HepG2 (cell line): ENCODE measurements around the gene GJB1. TPM values are rescaled to one million over a fixed set of nuclear protein-coding genes. Genes with fewer than 3 reads are reported as not detected.

ENCODE experiments used
- AHR ChIP-seq: IDR thresholded peaks from 2 replicates; pipeline ENCODE4 v1.6.1; 2018; ENCODE audit warnings: missing genetic modification reagents, missing compliant biosample characterization
- KLF11 ChIP-seq: IDR thresholded peaks from 2 replicates; pipeline ENCODE4 v1.6.1; 2016; ENCODE audit warnings: missing compliant biosample characterization
- KLF13 ChIP-seq: sonication (generic); formaldehyde crosslinking; IDR thresholded peaks from 2 replicates; pipeline ENCODE4 v1.4.0; 2020; ENCODE audit warnings: mild to moderate bottlenecking, missing genetic modification reagents
- MTA3 ChIP-seq: sonication (generic); formaldehyde crosslinking; IDR thresholded peaks from 2 replicates; pipeline ENCODE4 v1.4.0; 2020; ENCODE audit warnings: missing genetic modification reagents
- SAFB2 ChIP-seq: sonication (generic); formaldehyde crosslinking; IDR thresholded peaks from 2 replicates; pipeline ENCODE4 v1.5.1; 2020; ENCODE audit warnings: missing genetic modification reagents, low read depth, mild to moderate bottlenecking, borderline replicate concordance
- SATB2 ChIP-seq: sonication (generic); formaldehyde crosslinking; IDR thresholded peaks from 2 replicates; pipeline ENCODE4 v1.5.0; 2020; ENCODE audit warnings: missing genetic modification reagents
- WIZ ChIP-seq: sonication (generic); formaldehyde crosslinking; IDR thresholded peaks from 2 replicates; pipeline ENCODE4 v1.5.1; 2020; ENCODE audit warnings: mild to moderate bottlenecking, missing genetic modification reagents
- ZFYVE20 ChIP-seq: sonication (generic); formaldehyde crosslinking; IDR thresholded peaks from 2 replicates; pipeline ENCODE4 v1.8.0; 2023; ENCODE audit warnings: low read depth, mild to moderate bottlenecking, moderate library complexity, missing genetic modification reagents, borderline replicate concordance
- ZNF136 ChIP-seq: sonication (generic); formaldehyde crosslinking; IDR thresholded peaks from 2 replicates; pipeline ENCODE4 v1.8.1; 2022; ENCODE audit warnings: low read depth, mild to moderate bottlenecking, moderate library complexity, missing genetic modification reagents
- ZNF180 ChIP-seq: sonication (generic); formaldehyde crosslinking; IDR thresholded peaks from 2 replicates; pipeline ENCODE4 v1.4.0; 2020; ENCODE audit warnings: low read depth, missing genetic modification reagents, borderline replicate concordance
- ZNF761 ChIP-seq: sonication (generic); formaldehyde crosslinking; conservative IDR thresholded peaks from 2 replicates; pipeline ENCODE4 v1.4.0; 2020; ENCODE audit warnings: mild to moderate bottlenecking, missing genetic modification reagents
- ZNF790 ChIP-seq: sonication (generic); formaldehyde crosslinking; IDR thresholded peaks from 2 replicates; pipeline ENCODE4 v1.8.0; 2022; ENCODE audit warnings: missing genetic modification reagents, mild to moderate bottlenecking, borderline replicate concordance
- ZNF891 ChIP-seq: sonication (generic); formaldehyde crosslinking; IDR thresholded peaks from 2 replicates; pipeline ENCODE4 v1.5.0; 2020; ENCODE audit warnings: mild to moderate bottlenecking, missing genetic modification reagents
- polyA plus RNA-seq, 8 experiments: library from polyadenylated mRNA; depleted of rRNA in 3 of 8; stranded (reverse) in 7 of 8; unstranded in 1 of 8; fragments of >200 nt; fragmentation: Illumina TruSeq in 4 of 8; extraction: Trizol in 4 of 8; gene quantifications; 2 replicates each; pipeline versions ENCODE4 v1.2.1 to v1.2.3, GENCODE V29; 2011 to 2016; ENCODE audit warnings: low read depth in 4 of 8, missing spikeins in 1 of 8, mixed read lengths in 1 of 8; ENCODE audit not compliant: insufficient read depth in 1 of 8
- total RNA-seq, 5 experiments: library from RNA; depleted of rRNA; stranded (reverse); fragments of >200 nt; fragmentation: Illumina TruSeq; extraction: Trizol; gene quantifications; 2 replicates each; pipeline ENCODE4 v1.2.3, GENCODE V29; 2016; ENCODE audit warnings: low read depth in 1 of 5
- TF ChIP-seq, protein P1 (sequence below): sonication (generic); formaldehyde crosslinking; IDR thresholded peaks from 2 replicates; pipeline ENCODE4 v1.4.0; 2020; ENCODE audit warnings: missing genetic modification reagents, borderline replicate concordance
- TF ChIP-seq, protein P2 (sequence below): sonication (generic); formaldehyde crosslinking; IDR thresholded peaks from 2 replicates; pipeline ENCODE4 v1.5.0; 2020; ENCODE audit warnings: missing genetic modification reagents
- TF ChIP-seq, protein P3 (sequence below), 2 experiments: sonication (generic) in 1 of 2; formaldehyde crosslinking in 1 of 2; IDR thresholded peaks; 2 replicates each; pipeline versions ENCODE4 v1.4.0 to v1.6.1; 2018 to 2020; ENCODE audit warnings: missing genetic modification reagents in 2 of 2, borderline replicate concordance in 1 of 2, low read depth in 1 of 2, mild to moderate bottlenecking in 1 of 2, missing biosample characterization in 1 of 2
- TF ChIP-seq, protein P4 (sequence below): sonication (generic); formaldehyde crosslinking; IDR thresholded peaks from 2 replicates; pipeline ENCODE4 v1.4.0; 2020; ENCODE audit warnings: missing genetic modification reagents
- TF ChIP-seq, protein P5 (sequence below): sonication (generic); formaldehyde crosslinking; IDR thresholded peaks from 2 replicates; pipeline ENCODE4 v1.4.0; 2020; ENCODE audit warnings: mild to moderate bottlenecking, missing genetic modification reagents
- TF ChIP-seq, protein P6 (sequence below): sonication (generic); formaldehyde crosslinking; IDR thresholded peaks from 2 replicates; pipeline ENCODE4 v1.4.0; 2020; ENCODE audit warnings: missing genetic modification reagents, borderline replicate concordance

The GJB1 gene
- total and polyA plus RNA-seq, 2 of the 13 experiments (the other 11 are each of a cell fraction or from before 2014, with no cell fraction given) = 111 to 161 TPM

DNA sequence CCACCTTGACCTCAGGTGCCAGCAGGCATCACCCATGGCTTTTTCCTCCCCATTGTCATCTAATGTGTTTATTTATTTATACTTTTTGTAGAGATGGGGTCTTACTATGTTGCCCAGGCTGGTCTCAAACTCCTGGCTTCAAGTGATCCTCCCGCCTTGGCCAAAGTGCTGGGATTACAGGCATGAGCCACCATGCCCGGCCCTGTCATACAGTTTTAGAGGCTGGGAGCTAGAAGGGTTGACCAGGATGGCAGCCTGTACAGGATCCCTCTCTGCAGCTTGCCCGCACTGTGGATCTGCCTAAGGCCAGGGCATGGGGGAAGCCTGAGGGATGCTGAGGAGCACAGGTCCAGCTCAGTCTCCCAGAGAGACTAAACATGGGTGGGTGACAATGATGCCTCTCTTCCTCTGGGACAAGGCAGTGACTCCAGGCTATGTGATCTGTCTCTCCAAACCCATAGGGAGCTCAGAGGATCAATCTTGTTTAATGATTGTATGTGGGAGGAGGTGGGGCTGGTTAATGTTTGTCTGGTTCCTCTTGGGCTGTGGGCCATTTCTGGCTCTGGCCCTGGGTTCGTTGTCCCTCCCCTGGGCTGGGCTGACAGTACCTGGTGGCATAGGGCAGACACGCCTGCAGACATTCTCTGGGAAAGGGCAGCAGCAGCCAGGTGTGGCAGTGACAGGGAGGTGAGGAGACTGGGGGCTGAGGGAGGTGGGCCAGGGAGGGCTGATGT lies 8.3 kb upstream of the GJB1 start (continued):
- TF ChIP-seq, protein P1, sequence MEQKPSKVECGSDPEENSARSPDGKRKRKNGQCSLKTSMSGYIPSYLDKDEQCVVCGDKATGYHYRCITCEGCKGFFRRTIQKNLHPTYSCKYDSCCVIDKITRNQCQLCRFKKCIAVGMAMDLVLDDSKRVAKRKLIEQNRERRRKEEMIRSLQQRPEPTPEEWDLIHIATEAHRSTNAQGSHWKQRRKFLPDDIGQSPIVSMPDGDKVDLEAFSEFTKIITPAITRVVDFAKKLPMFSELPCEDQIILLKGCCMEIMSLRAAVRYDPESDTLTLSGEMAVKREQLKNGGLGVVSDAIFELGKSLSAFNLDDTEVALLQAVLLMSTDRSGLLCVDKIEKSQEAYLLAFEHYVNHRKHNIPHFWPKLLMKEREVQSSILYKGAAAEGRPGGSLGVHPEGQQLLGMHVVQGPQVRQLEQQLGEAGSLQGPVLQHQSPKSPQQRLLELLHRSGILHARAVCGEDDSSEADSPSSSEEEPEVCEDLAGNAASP (CRISPR knock-in tag) = peak; percentile 34; the same call in 1 of the 2 replicates
- TF ChIP-seq ZNF790 (CRISPR knock-in tag) (no peak), SAFB2 (CRISPR knock-in tag) (no peak), ZNF761 (CRISPR knock-in tag) (no peak; the same call in 1 of the 2 replicates), KLF11 (CRISPR knock-in tag) (no peak), MTA3 (CRISPR knock-in tag) (no peak), ZNF136 (CRISPR knock-in tag) (no peak), WIZ (no peak), KLF13 (CRISPR knock-in tag) (no peak), AHR (CRISPR knock-in tag) (no peak), ZNF180 (CRISPR knock-in tag) (no peak), ZFYVE20 (CRISPR knock-in tag) (no peak), ZNF891 (CRISPR knock-in tag) (no peak), SATB2 (CRISPR knock-in tag) (no peak)
- TF ChIP-seq, protein P2, sequence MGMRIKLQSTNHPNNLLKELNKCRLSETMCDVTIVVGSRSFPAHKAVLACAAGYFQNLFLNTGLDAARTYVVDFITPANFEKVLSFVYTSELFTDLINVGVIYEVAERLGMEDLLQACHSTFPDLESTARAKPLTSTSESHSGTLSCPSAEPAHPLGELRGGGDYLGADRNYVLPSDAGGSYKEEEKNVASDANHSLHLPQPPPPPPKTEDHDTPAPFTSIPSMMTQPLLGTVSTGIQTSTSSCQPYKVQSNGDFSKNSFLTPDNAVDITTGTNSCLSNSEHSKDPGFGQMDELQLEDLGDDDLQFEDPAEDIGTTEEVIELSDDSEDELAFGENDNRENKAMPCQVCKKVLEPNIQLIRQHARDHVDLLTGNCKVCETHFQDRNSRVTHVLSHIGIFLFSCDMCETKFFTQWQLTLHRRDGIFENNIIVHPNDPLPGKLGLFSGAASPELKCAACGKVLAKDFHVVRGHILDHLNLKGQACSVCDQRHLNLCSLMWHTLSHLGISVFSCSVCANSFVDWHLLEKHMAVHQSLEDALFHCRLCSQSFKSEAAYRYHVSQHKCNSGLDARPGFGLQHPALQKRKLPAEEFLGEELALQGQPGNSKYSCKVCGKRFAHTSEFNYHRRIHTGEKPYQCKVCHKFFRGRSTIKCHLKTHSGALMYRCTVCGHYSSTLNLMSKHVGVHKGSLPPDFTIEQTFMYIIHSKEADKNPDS (CRISPR knock-in tag) = no peak
- TF ChIP-seq, protein P3, sequence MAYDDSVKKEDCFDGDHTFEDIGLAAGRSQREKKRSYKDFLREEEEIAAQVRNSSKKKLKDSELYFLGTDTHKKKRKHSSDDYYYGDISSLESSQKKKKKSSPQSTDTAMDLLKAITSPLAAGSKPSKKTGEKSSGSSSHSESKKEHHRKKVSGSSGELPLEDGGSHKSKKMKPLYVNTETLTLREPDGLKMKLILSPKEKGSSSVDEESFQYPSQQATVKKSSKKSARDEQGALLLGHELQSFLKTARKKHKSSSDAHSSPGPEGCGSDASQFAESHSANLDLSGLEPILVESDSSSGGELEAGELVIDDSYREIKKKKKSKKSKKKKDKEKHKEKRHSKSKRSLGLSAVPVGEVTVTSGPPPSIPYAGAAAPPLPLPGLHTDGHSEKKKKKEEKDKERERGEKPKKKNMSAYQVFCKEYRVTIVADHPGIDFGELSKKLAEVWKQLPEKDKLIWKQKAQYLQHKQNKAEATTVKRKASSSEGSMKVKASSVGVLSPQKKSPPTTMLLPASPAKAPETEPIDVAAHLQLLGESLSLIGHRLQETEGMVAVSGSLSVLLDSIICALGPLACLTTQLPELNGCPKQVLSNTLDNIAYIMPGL (CRISPR knock-in tag; IDR thresholded peaks at IDR 0.05; ENCODE audit: borderline replicate concordance in 1 of 2, low read depth in 1 of 2) = peak; percentile 42 to 66; a peak in 2 of 4 replicates
- TF ChIP-seq, protein P4, sequence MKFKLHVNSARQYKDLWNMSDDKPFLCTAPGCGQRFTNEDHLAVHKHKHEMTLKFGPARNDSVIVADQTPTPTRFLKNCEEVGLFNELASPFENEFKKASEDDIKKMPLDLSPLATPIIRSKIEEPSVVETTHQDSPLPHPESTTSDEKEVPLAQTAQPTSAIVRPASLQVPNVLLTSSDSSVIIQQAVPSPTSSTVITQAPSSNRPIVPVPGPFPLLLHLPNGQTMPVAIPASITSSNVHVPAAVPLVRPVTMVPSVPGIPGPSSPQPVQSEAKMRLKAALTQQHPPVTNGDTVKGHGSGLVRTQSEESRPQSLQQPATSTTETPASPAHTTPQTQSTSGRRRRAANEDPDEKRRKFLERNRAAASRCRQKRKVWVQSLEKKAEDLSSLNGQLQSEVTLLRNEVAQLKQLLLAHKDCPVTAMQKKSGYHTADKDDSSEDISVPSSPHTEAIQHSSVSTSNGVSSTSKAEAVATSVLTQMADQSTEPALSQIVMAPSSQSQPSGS = no peak
- TF ChIP-seq, protein P5, sequence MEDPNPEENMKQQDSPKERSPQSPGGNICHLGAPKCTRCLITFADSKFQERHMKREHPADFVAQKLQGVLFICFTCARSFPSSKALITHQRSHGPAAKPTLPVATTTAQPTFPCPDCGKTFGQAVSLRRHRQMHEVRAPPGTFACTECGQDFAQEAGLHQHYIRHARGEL = no peak
- TF ChIP-seq, protein P6, sequence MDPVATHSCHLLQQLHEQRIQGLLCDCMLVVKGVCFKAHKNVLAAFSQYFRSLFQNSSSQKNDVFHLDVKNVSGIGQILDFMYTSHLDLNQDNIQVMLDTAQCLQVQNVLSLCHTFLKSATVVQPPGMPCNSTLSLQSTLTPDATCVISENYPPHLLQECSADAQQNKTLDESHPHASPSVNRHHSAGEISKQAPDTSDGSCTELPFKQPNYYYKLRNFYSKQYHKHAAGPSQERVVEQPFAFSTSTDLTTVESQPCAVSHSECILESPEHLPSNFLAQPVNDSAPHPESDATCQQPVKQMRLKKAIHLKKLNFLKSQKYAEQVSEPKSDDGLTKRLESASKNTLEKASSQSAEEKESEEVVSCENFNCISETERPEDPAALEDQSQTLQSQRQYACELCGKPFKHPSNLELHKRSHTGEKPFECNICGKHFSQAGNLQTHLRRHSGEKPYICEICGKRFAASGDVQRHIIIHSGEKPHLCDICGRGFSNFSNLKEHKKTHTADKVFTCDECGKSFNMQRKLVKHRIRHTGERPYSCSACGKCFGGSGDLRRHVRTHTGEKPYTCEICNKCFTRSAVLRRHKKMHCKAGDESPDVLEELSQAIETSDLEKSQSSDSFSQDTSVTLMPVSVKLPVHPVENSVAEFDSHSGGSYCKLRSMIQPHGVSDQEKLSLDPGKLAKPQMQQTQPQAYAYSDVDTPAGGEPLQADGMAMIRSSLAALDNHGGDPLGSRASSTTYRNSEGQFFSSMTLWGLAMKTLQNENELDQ (CRISPR knock-in tag) = no peak
